RPMI8226 (cell line): ENCODE measurements around the gene DNAH2.

ENCODE experiments used
- DNase-seq: peaks from one replicate; pipeline ENCODE4 v3.0.0-alpha.2; 2015

Gene DNAH2

GRCh38 chr17:7842380-7843256 lies 125.1 kb downstream of the DNAH2 start:
- peak; percentile 81 for DNase-seq

- no peak for DNase-seq
These were observed 125.7 kb downstream of the DNAH2 start for GRCh38 chr17:7843257-7843535.

- DNase-seq = peak; percentile 83
These were observed 126.2 kb downstream of the DNAH2 start for GRCh38 chr17:7843536-7844291.

GRCh38 chr17:7844292-7845154 lies 127.0 kb downstream of the DNAH2 start:
- DNase-seq = peak; percentile 89

- no peak for DNase-seq
These were observed 128.0 kb downstream of the DNAH2 start for GRCh38 chr17:7845359-7846062.

GRCh38 chr17:7846063-7846735 lies 128.7 kb downstream of the DNAH2 start:
- DNase-seq = no peak

- DNase-seq = no peak
These were observed 129.5 kb downstream of the DNAH2 start for GRCh38 chr17:7846765-7847661.

- no peak for DNase-seq
These were observed 130.6 kb downstream of the DNAH2 start for GRCh38 chr17:7848131-7848579.

- DNase-seq = no peak
These were observed 131.2 kb downstream of the DNAH2 start for GRCh38 chr17:7848739-7849129.

- no peak for DNase-seq
These were observed 131.7 kb downstream of the DNAH2 start for GRCh38 chr17:7849130-7849750.

- no peak for DNase-seq
These were observed 132.4 kb downstream of the DNAH2 start for GRCh38 chr17:7849751-7850504.

GRCh38 chr17:7850701-7851437 lies 133.3 kb downstream of the DNAH2 start:
- DNase-seq = no peak

- DNase-seq = peak; percentile 94
These were observed 134.1 kb downstream of the DNAH2 start for GRCh38 chr17:7851438-7852261.

GRCh38 chr17:7852262-7852670 lies 134.7 kb downstream of the DNAH2 start:
- DNase-seq = no peak

- DNase-seq = no peak
These were observed 135.6 kb downstream of the DNAH2 start for GRCh38 chr17:7852919-7853690.

GRCh38 chr17:7853691-7854038 lies 136.1 kb downstream of the DNAH2 start:
- no peak for DNase-seq

GRCh38 chr17:7854078-7854777 lies 136.7 kb downstream of the DNAH2 start:
- DNase-seq = no peak
